Heart right ventricle (tissue), 16 donors: Measurements from ENCODE around the gene HTR3C. TPM values are rescaled to one million over a fixed set of nuclear protein-coding genes. Genes with fewer than 3 reads are reported as not detected.
A peak's percentile ranks its signal among the peaks of the same experiment; 100 is the strongest.

Source experiments
- ATAC-seq, 8 donors: fragments of 200-7000 bp; cut with Tn5 transposase; one replicate each; pipeline ENCODE4 v1.9.1; 2020; ENCODE audit warnings: mild to moderate bottlenecking in 8 of 8, moderate library complexity in 8 of 8, moderate number of reproducible peaks in 1 of 8
- DNase-seq, 2 donors: peaks; one replicate each; pipeline ENCODE4 v3.0.0-alpha.2; 2020
- H3K27ac ChIP-seq, 10 donors: fragments of 200-600 bp; sonication (generic) in 2 of 10; one replicate each; pipeline versions ENCODE4 v1.5.0 to v1.8.0; 2020 to 2022; ENCODE audit warnings: mild to moderate bottlenecking in 3 of 10
- H3K27me3 ChIP-seq, 7 donors: fragments of 200-600 bp; one replicate each; pipeline ENCODE4 v1.8.0; 2021 to 2022; ENCODE audit warnings: mild to moderate bottlenecking in 2 of 7
- H3K36me3 ChIP-seq, 9 donors: fragments of 200-600 bp; sonication (generic) in 1 of 9; one replicate each; pipeline versions ENCODE4 v1.5.0 to v1.8.0; 2020 to 2022; ENCODE audit warnings: mild to moderate bottlenecking in 2 of 9
- H3K4me1 ChIP-seq, 9 donors: fragments of 200-600 bp; sonication (generic) in 1 of 9; one replicate each; pipeline versions ENCODE4 v1.5.0 to v1.8.0; 2020 to 2022; ENCODE audit warnings: mild to moderate bottlenecking in 4 of 9
- H3K4me3 ChIP-seq, 10 donors: fragments of 200-600 bp; sonication (generic) in 2 of 10; one replicate each; pipeline versions ENCODE4 v1.5.0 to v1.8.0; 2020 to 2022; ENCODE audit warnings: mild to moderate bottlenecking in 7 of 10, moderate library complexity in 2 of 10
- H3K9me3 ChIP-seq, 11 donors: fragments of 200-600 bp in 10 of 11; sonication (generic) in 2 of 11; one replicate each; pipeline versions ENCODE4 v1.5.0 to v1.8.0; 2013 to 2022; ENCODE audit warnings: mild to moderate bottlenecking in 2 of 11, control low read depth in 1 of 11, moderate library complexity in 1 of 11
- WGBS, 2 donors: extraction: QIAGEN DNeasy Blood & Tissue Kit; methylation state at CpG; one replicate each; pipeline ENCODE4 v1.1.7; 2013; ENCODE audit warnings: inconsistent platforms in 1 of 2; 5-methylcytosine and 5-hydroxymethylcytosine counted together
- intact Hi-C, 10 donors: fragments of 100-400 bp; cut with DNase I; formaldehyde crosslinking; loops; one replicate each; pipeline versions ENCODE4 v1.11.1 to v1.14.2; 2022
- polyA plus RNA-seq, 2 donors: library from polyadenylated mRNA; stranded (reverse); fragments of 200-250 nt; gene quantifications; one replicate each; pipeline ENCODE4 v1.2.3, GENCODE V29; 2013
- total RNA-seq, 10 donors: library from RNA; stranded (reverse); fragmentation: NEBNext Ultra II Directional in 3 of 10; extraction: Animal tissue kit (Norgen Biotek cat#: 25700) in 3 of 10; gene quantifications; one replicate each; pipeline versions ENCODE4 v1.2.1 to v1.2.4, GENCODE V29; 2021 to 2023
- TF ChIP-seq, protein P1 (sequence below), 9 donors: fragments of 200-600 bp; sonication (generic) in 2 of 9; IDR thresholded peaks; one replicate each; pipeline versions ENCODE4 v1.5.0 to v1.8.0; 2021 to 2022; ENCODE audit warnings: antibody characterized with exemption in 9 of 9, mild to moderate bottlenecking in 5 of 9, moderate library complexity in 1 of 9
- donor health status: Arrhythmogenic right ventricular cardiomyopathy.
- donor health status: ischemic (EF 13 %, LVEDD 7.1; RV severe dilation, severe dysfunction).
- donor health status: healthy with polysubstance abuse.
- donor health status: DM: no; HTN: yes; CAD: no.
- donor health status: DM: no; HTN: no; CAD: no.
- donor health status: ischemic (EF 25% LVEDD 6.9; RV normal size, moderate dysfunction).
- donor health status: ischemic (EF 25% LVEDD 5.7; RV mildly dilated, moderate dysfunction).
- donor health status: healthy.
- donor health status: DM: yes; HTN: yes; CAD: no.
- donor health status: Ischemic cardiomyopathy.
- donor health status: ischemic (EF 35%, LVEDD 5.7; RV mildly dilated, moderate dysfunction).
- donor health status: nonischemic (EF 11% LVEDD 7.7; RV severe dilation, severe dysfunction).
- donor health status: DM: yes; HTN: yes; CAD: no.
- donor health status: PGD.
- donor health status: ischemic (EF 29% LVEDD 5.4; RV normal size, mild dysfunction).
- donor health status: nonischemic (EF 23%, LVEDD 6.1; RV moderate dilation, normal function).

Gene HTR3C
- total and polyA plus RNA-seq, 12 donors, result not detected

DNA sequence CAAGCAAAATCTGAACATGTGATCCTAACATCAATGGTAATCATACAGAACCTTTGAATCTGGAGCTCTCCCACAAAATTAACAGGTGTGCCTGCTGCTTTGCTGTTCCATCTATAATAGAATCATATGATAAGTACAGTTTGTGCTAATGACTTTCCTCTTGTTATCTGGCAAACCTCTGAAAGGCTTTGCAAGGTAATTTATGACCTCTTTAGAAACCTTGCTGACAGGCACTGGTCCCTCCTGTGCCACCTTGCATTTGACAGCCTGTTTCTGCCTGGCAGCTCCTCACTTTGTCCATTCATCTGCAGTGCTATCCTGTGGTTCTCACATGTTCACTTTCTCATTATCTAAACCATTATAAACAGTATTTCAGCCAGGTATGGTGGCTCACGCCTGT, 10.2 kb upstream of the HTR3C start:
- no peak for DNase-seq
- H3K27me3 ChIP-seq, result no peaks in the 10 kb centered on the region
- intact Hi-C loops, result no loop called here
- no peaks in the 10 kb centered on the region for H3K9me3 ChIP-seq
- H3K4me3 ChIP-seq, result no peak overlapping the region
- H3K27ac ChIP-seq, result no peak overlapping the region
- 82 to 90% methylated on average over 1 of the region's 1 CpG for WGBS, 2 donors
- no peaks in the 10 kb centered on the region for H3K36me3 ChIP-seq
- ATAC-seq, result no peak
- H3K4me1 ChIP-seq, result no peaks in the 10 kb centered on the region
- TF ChIP-seq, protein P1, sequence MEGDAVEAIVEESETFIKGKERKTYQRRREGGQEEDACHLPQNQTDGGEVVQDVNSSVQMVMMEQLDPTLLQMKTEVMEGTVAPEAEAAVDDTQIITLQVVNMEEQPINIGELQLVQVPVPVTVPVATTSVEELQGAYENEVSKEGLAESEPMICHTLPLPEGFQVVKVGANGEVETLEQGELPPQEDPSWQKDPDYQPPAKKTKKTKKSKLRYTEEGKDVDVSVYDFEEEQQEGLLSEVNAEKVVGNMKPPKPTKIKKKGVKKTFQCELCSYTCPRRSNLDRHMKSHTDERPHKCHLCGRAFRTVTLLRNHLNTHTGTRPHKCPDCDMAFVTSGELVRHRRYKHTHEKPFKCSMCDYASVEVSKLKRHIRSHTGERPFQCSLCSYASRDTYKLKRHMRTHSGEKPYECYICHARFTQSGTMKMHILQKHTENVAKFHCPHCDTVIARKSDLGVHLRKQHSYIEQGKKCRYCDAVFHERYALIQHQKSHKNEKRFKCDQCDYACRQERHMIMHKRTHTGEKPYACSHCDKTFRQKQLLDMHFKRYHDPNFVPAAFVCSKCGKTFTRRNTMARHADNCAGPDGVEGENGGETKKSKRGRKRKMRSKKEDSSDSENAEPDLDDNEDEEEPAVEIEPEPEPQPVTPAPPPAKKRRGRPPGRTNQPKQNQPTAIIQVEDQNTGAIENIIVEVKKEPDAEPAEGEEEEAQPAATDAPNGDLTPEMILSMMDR (IDR thresholded peaks at IDR 0.05), result no peak

DNA sequence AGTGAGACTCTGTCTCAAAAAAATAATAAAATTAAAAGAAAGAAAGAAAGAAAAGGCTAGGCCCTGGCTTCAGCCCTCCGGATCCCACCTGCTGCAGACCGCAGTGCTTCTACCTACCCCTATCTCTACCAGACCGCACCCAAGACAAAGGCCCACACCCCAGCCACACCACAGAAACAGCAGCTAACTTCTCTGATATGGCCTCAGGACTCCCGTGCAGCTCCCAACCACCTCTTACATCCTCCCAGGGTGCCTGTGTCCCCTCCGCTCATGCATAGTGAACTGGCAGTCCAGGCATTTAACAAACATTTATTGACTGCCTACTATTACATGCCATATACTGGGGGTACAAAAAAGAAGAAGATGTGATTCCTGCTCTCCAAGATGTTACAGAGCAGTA, 6.9 kb upstream of the HTR3C start:
- intact Hi-C loops, result no loop called here
- WGBS, 2 donors, result 92 to 93% methylated on average over 5 of the region's 5 CpGs

DNA sequence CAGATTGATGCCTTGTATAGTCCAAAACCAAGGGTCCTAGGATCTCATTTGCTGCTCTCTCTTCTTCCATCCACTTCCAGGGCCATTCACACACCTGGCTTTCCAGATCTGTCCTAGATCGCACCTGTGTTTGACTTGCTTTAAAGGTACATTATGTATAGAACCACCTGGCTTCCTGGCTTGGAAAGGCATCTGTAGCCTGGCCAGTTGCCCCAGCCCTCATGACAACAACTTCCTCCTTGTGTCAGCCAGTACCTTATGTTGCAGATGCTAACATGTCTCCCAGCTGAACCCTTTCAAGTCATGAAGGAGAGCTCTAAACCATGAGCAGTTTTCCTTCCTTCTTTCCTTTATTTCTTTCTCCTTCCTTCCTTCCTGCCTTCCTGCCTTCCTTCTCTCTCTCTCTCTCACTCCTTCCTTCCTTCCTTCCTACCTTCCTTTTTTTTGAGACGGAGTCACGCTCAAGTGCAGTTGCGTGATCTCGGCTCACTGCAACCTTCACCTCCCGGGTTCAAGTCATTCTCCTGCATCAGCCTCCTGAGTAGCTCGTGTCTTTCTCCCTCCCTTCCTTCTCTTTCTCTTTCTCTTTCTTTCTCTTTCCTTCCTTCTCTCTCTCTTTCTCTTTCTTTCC, 2.5 kb upstream of the HTR3C start:
- TF ChIP-seq, protein P1 (IDR thresholded peaks at IDR 0.05), result no peak

More for the DNA sequence above, 6.9 kb upstream of the HTR3C start:
- Histone ChIP-seq H3K36me3 (no peaks in the 10 kb centered on the region), H3K4me3 (no peak overlapping the region), H3K27ac (no peak overlapping the region), H3K4me1 (no peaks in the 10 kb centered on the region), H3K9me3 (no peaks in the 10 kb centered on the region), H3K27me3 (no peaks in the 10 kb centered on the region)
- ATAC-seq, result peak in 1 of 8 donors; percentile 10
- TF ChIP-seq, protein P1 (IDR thresholded peaks at IDR 0.05), result no peak
- DNase-seq, result no peak

DNA sequence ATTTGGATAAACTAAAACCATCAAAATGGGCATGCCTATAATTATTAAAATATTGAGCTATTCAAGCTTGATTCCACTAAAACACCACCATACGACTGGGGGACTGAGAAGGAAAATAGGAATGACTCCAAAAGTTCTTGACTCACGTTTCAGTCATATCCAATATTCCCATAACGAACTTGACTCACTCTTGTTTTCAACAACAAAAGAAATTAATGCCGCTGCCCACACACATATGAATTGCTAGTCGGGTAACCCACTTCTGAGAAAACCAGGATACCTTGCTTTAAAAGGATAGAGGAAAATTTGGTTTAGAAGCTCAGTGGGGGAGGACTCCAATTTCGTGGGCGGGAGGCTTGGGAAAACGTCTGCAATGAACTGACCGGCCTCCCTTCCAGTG, 5.2 kb downstream of the HTR3C start:
- TF ChIP-seq, protein P1 (IDR thresholded peaks at IDR 0.05), result no peak
- Histone ChIP-seq H3K36me3 (no peaks in the 10 kb centered on the region), H3K27ac (no peak overlapping the region), H3K27me3 (peaks cover 0 to 3% (median 0%) of the 10 kb centered on the region in 7 donors), H3K9me3 (no peaks in the 10 kb centered on the region), H3K4me3 (no peak overlapping the region), H3K4me1 (no peaks in the 10 kb centered on the region)
- ATAC-seq (no peak), DNase-seq (no peak)
- 61 to 67% methylated on average over 9 of the region's 9 CpGs for WGBS, 2 donors
- intact Hi-C loops, result no loop called here

More for the DNA sequence above, 2.5 kb upstream of the HTR3C start:
- intact Hi-C loops, result no loop called here
- Histone ChIP-seq H3K27me3 (no peaks in the 10 kb centered on the region), H3K27ac (no peak overlapping the region), H3K4me3 (no peak overlapping the region), H3K4me1 (no peaks in the 10 kb centered on the region), H3K9me3 (no peaks in the 10 kb centered on the region), H3K36me3 (no peaks in the 10 kb centered on the region)
- 80 to 85% methylated on average over 7 of the region's 7 CpGs for WGBS, 2 donors
- ATAC-seq, result no peak
- no peak for DNase-seq
